HG03378 (cell line): ENCODE results near the gene PNMA3.
"Not testable (repeated sequence)": the region's sequence is repeated elsewhere in the genome, so short reads cannot be mapped to it uniquely, and the experiment has no call there.

Source experiments
- ATAC-seq: cut with Tn5 transposase; IDR thresholded peaks from one replicate; pipeline ENCODE4 v1.9.1; 2021; ENCODE audit warnings: mild to moderate bottlenecking, moderate library complexity; ENCODE audit not compliant: unreplicated experiment

The PNMA3 gene

GRCh38 chrX:153073331-153073730 is 17.1 kb downstream of the PNMA3 start:
- ATAC-seq = not testable (repeated sequence)

DNA sequence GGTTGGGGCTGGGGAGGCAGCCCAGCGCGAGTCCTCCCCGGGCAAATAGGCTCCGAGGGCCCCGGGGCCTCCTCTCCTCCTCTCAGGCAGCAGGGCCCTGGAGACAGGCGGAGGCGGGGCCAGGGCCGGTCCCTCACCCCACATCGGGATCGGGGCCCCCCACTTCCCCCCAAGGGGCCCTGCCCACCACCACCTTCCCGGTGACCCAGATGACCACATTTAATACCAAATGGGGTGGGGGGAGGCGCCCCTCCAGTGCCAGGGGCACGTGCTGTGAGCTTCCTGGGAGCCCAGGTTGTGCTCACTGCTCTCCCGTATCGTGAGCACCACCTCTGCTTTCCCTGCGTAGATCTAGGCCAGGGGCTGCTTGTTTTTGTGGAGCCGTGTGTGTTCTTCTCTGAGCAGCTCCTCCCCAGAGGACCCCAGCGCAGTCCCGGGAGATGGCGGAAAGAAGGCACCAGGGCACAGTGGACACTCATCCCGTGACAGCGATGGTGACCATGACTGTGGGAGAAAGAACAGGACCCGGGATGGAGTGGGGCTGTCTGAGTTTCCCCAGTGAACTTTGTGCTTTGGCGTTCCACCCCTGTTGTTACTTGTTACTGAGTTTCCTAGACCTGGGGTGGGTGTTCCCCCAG is 18.1 kb downstream of the PNMA3 start:
- ATAC-seq = no peak

GRCh38 chrX:153074935-153075334 is 18.7 kb downstream of the PNMA3 start:
- no peak for ATAC-seq

GRCh38 chrX:153075366-153075765 is 19.1 kb downstream of the PNMA3 start:
- no peak for ATAC-seq

- ATAC-seq = not testable (repeated sequence)
Observed at GRCh38 chrX:153077437-153078135, 21.3 kb downstream of the PNMA3 start.

DNA sequence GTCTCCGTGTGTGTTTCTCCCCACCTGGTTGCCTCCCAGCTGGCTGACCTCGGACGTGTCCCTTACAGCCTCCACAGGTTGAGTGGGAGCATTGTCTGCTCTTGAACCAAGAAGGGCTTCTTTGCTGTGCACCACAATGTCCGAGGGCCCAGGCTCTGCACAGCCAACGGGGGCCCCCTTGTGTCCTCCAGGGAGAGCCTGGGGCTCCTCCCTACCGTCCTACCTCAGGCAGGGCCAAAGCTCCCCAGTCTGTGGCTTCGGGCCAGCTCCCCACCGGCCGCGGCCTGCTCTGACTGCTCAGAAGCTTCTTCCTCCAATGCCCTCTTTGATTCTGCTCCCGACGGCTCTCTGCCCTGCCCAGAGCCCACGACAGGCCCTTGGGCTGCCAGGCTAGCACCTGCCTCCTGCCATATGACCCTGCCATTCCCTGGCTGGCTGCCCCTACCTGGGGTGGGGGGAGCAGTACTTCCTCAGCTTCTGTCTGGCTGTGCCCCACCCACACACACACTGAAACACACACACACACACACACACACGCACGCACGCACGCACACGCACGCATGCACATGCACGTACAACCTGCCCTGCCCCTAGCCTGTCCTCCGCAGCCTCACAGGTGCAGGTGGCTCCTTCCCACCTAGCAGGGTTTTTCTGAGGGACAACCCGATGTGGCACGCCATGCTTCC is 27.1 kb downstream of the PNMA3 start:
- ATAC-seq = not testable (repeated sequence)

GRCh38 chrX:153102418-153102817 is 46.1 kb downstream of the PNMA3 start:
- no peak for ATAC-seq

- ATAC-seq = not testable (repeated sequence)
Observed at GRCh38 chrX:153104959-153105358, 48.7 kb downstream of the PNMA3 start.

GRCh38 chrX:153106092-153106801 is 50.0 kb downstream of the PNMA3 start:
- ATAC-seq = not testable (repeated sequence)
